Measurements from ENCODE around the gene RIPK1.

DNA sequence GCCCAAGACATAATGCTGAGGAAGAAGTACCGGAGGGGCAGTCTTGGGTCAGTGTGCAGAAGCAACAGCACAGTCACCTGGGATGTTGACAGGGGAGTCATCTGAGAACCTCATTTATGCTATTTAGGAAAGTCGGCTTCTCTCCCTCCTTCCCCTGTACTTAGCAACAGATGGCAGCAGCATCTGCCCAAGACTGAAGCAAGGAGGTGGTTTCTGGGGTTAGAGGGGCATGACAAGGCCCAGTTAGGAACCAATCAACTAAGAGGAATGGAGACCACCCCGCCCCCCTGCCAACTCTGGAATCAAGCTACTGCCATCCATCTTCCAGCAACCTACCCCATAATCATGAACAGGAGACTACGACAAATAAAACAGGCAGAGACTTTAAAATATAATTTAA lies 21.7 kb downstream of the RIPK1 start:
- TF ChIP-seq POLR2A (IDR thresholded peaks at IDR 0.05; ENCODE audit: low read depth, low read length) (no peak), POLR2AphosphoS5 (IDR thresholded peaks at IDR 0.05; ENCODE audit: low read depth, low read length) (no peak)
